Measurements from ENCODE around the gene IRX3. TPM values are rescaled to one million over a fixed set of nuclear protein-coding genes. Genes with fewer than 3 reads are reported as not detected.

The IRX3 gene
- total and polyA plus RNA-seq, 2 experiments from 2014 or later, result 0.90 to 1.6 TPM

DNA sequence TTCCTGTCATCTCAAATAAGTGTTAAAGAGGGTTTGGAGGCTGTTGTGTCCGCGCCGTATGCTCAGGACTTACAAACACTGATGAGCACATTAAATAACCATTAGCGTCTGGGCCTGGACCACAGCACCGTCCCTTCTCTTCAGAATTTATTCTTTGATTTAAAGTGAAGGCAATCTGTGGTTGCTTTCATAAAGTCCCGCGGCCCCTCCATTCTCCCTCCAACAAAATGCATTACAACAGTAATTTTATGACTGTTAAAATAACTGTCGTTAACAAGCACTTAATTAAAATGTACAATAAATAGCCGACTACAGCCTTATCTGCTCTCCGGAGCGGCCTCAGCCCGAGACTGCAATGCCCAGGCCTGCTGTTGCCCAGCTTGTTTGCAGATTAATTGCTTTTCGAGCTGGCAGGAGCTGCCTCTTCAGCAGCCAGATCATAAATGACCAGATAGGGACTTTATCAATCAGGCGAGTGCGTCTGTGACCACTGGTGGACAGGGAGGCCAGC is 30.6 kb upstream of the IRX3 start:
- H3K4me2 ChIP-seq, result no peak overlapping the region
- H3K27me3 ChIP-seq (ENCODE audit: insufficient read depth), result no peaks in the 10 kb centered on the region
- no peak overlapping the region for H3K27ac ChIP-seq (ENCODE audit: low read depth)
- no peak overlapping the region; the same call in 1 of the 2 replicates for H2AFZ ChIP-seq
- H3K79me2 ChIP-seq (replicated peaks; ENCODE audit: insufficient read depth), result no peaks in the 10 kb centered on the region
- H4K20me1 ChIP-seq (replicated peaks; ENCODE audit: insufficient read depth), result no peaks in the 10 kb centered on the region
- ATAC-seq (no peak), DNase-seq (ENCODE audit: low spot score) (no peak)
- no peak overlapping the region for H3K4me3 ChIP-seq
- Mint-ChIP-seq H3K4me1 (peaks cover 20% of the 10 kb centered on the region), H3K27me3 (ENCODE audit: insufficient read depth, low read depth, poor library complexity) (peaks cover 10% of the 10 kb centered on the region), H3K4me3 (no peak overlapping the region), H3K9me3 (peaks cover 9% of the 10 kb centered on the region; the same call in 2 of the 3 replicates), H3K36me3 (ENCODE audit: low read depth) (no peaks in the 10 kb centered on the region), H3K27ac (no peak overlapping the region)
- H3F3A ChIP-seq (replicated peaks; ENCODE audit: low read depth), result no peaks in the 10 kb centered on the region
- no peaks in the 10 kb centered on the region for H3K9me2 ChIP-seq (ENCODE audit: insufficient read depth)
- TF ChIP-seq CREB1 (CRISPR knock-in tag; IDR thresholded peaks at IDR 0.05; ENCODE audit: low read depth), result no peak
- TF ChIP-seq ZNF331 (CRISPR knock-in tag; IDR thresholded peaks at IDR 0.05; ENCODE audit: low read depth), result no peak
- H3K4me1 ChIP-seq (ENCODE audit: insufficient read depth), result peaks cover 15% of the 10 kb centered on the region
- H3K36me3 ChIP-seq (ENCODE audit: insufficient read depth), result no peaks in the 10 kb centered on the region

GRCh38 chr16:54316095-54316889 is 29.7 kb upstream of the IRX3 start:
- no peak overlapping the region for H3K4me2 ChIP-seq
- H3K4me1 ChIP-seq (ENCODE audit: insufficient read depth), result peaks cover 14% of the 10 kb centered on the region

More at GRCh38 chr16:54316095-54316889, 29.7 kb upstream of the IRX3 start:
- H3K27me3 Mint-ChIP-seq (ENCODE audit: insufficient read depth, low read depth, poor library complexity), result peaks cover 7% of the 10 kb centered on the region
- Histone ChIP-seq H3K36me3 (ENCODE audit: insufficient read depth) (no peaks in the 10 kb centered on the region), H3K9me2 (ENCODE audit: insufficient read depth) (no peaks in the 10 kb centered on the region; the same call in 1 of the 2 replicates), H4K20me1 (replicated peaks; ENCODE audit: insufficient read depth) (no peaks in the 10 kb centered on the region), H3K27me3 (ENCODE audit: insufficient read depth) (no peaks in the 10 kb centered on the region), H3K79me2 (replicated peaks; ENCODE audit: insufficient read depth) (no peaks in the 10 kb centered on the region), H3F3A (replicated peaks; ENCODE audit: low read depth) (no peaks in the 10 kb centered on the region), H3K4me3 (no peak overlapping the region), H2AFZ (no peak overlapping the region), H3K27ac (ENCODE audit: low read depth) (no peak overlapping the region)
- H3K36me3 Mint-ChIP-seq (ENCODE audit: low read depth), result no peaks in the 10 kb centered on the region
- TF ChIP-seq NANOG (IDR thresholded peaks at IDR 0.05; ENCODE audit: borderline replicate concordance) (no peak), ZNF331 (CRISPR knock-in tag; IDR thresholded peaks at IDR 0.05; ENCODE audit: low read depth) (no peak), JUNB (IDR thresholded peaks at IDR 0.05; ENCODE audit: unreplicated experiment) (no peak), STAT1 (IDR thresholded peaks at IDR 0.05; ENCODE audit: unreplicated experiment) (no peak), EZH2phosphoT487 (IDR thresholded peaks at IDR 0.05; ENCODE audit: unreplicated experiment) (no peak)
- TF ChIP-seq, protein P1, sequence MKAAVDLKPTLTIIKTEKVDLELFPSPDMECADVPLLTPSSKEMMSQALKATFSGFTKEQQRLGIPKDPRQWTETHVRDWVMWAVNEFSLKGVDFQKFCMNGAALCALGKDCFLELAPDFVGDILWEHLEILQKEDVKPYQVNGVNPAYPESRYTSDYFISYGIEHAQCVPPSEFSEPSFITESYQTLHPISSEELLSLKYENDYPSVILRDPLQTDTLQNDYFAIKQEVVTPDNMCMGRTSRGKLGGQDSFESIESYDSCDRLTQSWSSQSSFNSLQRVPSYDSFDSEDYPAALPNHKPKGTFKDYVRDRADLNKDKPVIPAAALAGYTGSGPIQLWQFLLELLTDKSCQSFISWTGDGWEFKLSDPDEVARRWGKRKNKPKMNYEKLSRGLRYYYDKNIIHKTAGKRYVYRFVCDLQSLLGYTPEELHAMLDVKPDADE (IDR thresholded peaks at IDR 0.05), result no peak
- TF ChIP-seq, protein P2, sequence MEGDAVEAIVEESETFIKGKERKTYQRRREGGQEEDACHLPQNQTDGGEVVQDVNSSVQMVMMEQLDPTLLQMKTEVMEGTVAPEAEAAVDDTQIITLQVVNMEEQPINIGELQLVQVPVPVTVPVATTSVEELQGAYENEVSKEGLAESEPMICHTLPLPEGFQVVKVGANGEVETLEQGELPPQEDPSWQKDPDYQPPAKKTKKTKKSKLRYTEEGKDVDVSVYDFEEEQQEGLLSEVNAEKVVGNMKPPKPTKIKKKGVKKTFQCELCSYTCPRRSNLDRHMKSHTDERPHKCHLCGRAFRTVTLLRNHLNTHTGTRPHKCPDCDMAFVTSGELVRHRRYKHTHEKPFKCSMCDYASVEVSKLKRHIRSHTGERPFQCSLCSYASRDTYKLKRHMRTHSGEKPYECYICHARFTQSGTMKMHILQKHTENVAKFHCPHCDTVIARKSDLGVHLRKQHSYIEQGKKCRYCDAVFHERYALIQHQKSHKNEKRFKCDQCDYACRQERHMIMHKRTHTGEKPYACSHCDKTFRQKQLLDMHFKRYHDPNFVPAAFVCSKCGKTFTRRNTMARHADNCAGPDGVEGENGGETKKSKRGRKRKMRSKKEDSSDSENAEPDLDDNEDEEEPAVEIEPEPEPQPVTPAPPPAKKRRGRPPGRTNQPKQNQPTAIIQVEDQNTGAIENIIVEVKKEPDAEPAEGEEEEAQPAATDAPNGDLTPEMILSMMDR (conservative IDR thresholded peaks at IDR 0.05; ENCODE audit: low read depth in 2 of 2), result no peak
- DNase-seq (ENCODE audit: low spot score), result no peak
- peaks cover 11% of the 10 kb centered on the region; the same call in 2 of the 3 replicates for H3K9me3 Mint-ChIP-seq
- H3K4me1 Mint-ChIP-seq, result peaks cover 14% of the 10 kb centered on the region
- ATAC-seq, result no peak
- no peak overlapping the region for H3K27ac Mint-ChIP-seq
- H3K4me3 Mint-ChIP-seq, result no peak overlapping the region

Measured in GM23338 (cell line).